Activated T-helper 1 cell treated with anti-CD3 and anti-CD28 coated beads, Interleukin-12 subunit alpha, Interleukin-12 subunit beta, Interleukin-2, Interleukin-4 antibody, amounts not matched to agents 30 ng/mL and 10 ng/mL and 1 ng/mL, durations not matched to agents 14 hours and 24 hours and 36 hours (primary cell): ENCODE results near the gene NFASC. TPM values are rescaled to one million over a fixed set of nuclear protein-coding genes. Genes with fewer than 3 reads are reported as not detected.
A peak's percentile ranks its signal among the peaks of the same experiment; 100 is the strongest.

Experiments
- DNase-seq: peaks from one replicate; pipeline ENCODE4 v3.0.0; 2021; ENCODE audit warnings: low spot score
- H3K27ac Mint-ChIP-seq: one replicate; pipeline ENCODE4 v1.8.0; 2021; ENCODE audit warnings: mild to moderate bottlenecking, mixed read lengths
- H3K27me3 Mint-ChIP-seq: one replicate; pipeline ENCODE4 v1.8.0; 2022; ENCODE audit warnings: mild to moderate bottlenecking, moderate library complexity, mixed read lengths; ENCODE audit not compliant: insufficient read depth
- H3K36me3 Mint-ChIP-seq: one replicate; pipeline ENCODE4 v1.8.0; 2021; ENCODE audit warnings: low read depth, mixed read lengths
- H3K4me1 Mint-ChIP-seq: one replicate; pipeline ENCODE4 v1.8.0; 2021; ENCODE audit warnings: low read depth, mixed read lengths
- H3K4me3 Mint-ChIP-seq: one replicate; pipeline ENCODE4 v1.8.0; 2021; ENCODE audit warnings: mild to moderate bottlenecking, moderate library complexity, mixed read lengths
- H3K9me3 Mint-ChIP-seq: one replicate; pipeline ENCODE4 v1.8.0; 2021; ENCODE audit warnings: mixed read lengths
- intact Hi-C: fragments of 100-400 bp; cut with micrococcal nuclease; formaldehyde crosslinking; loops from one replicate; pipeline ENCODE4 v1.15.1; 2024
- total RNA-seq: library from RNA; stranded (reverse); gene quantifications from 2 replicates; pipeline ENCODE4 v1.2.3, GENCODE V29; 2022

Gene NFASC
- total RNA-seq, 1 donor from 2014 or later = 0.70 TPM

DNA sequence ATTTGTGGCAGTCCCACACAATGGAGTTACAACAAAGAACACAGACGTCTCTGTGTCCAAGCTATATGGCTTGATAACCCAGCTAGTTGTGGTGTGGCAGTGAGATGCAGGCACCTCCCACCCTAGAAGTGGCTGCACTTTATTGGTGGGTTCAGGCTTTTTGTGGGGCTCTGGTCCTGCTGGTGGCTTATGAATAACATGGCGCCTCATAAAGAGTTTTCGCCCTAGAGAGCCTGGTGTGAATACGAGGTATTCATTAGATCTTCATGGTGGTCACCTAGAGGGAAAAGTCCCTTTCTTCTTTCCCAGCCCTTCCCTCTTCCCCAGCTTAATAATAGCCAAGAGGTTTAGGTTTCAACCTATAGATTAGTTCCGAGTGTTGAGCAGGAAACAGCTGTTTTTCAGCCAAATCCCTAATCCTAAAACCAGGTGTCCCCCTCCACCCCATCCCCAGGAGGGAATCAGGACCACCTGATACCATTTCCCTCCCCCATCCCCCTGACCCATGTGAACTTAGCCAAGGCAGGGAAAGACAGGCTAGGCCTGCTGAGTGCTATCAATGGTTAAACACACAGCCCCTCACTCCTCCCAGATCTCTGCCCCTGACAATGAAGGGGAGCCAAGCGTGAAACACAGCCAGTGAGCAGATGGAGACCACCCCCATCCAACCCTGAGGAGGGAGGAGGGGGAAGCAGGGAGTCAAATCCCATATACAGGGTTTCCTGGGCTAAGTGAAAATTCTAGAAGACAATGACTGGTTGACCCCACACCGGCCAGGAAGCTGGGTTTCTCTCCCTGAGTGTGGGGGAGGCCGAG lies 58.2 kb downstream of the NFASC start:
- H3K4me1 Mint-ChIP-seq = no peaks in the 10 kb centered on the region
- no peak overlapping the region for H3K27ac Mint-ChIP-seq
- no peak for DNase-seq
- peaks cover 13% of the 10 kb centered on the region for H3K27me3 Mint-ChIP-seq
- intact Hi-C loops = no loop called here
- no peak overlapping the region for H3K4me3 Mint-ChIP-seq
- no peaks in the 10 kb centered on the region for H3K9me3 Mint-ChIP-seq
- no peaks in the 10 kb centered on the region for H3K36me3 Mint-ChIP-seq

GRCh38 chr1:204929487-204930154 lies 59.0 kb downstream of the NFASC start:
- H3K4me3 Mint-ChIP-seq = no peak overlapping the region
- peaks cover 13% of the 10 kb centered on the region for H3K27me3 Mint-ChIP-seq
- intact Hi-C loops = no loop called here
- no peak overlapping the region for H3K27ac Mint-ChIP-seq
- no peak for DNase-seq
- no peaks in the 10 kb centered on the region for H3K4me1 Mint-ChIP-seq
- no peaks in the 10 kb centered on the region for H3K9me3 Mint-ChIP-seq
- H3K36me3 Mint-ChIP-seq = no peaks in the 10 kb centered on the region

GRCh38 chr1:204930155-204930523 lies 59.5 kb downstream of the NFASC start:
- no peak for DNase-seq
- Mint-ChIP-seq H3K4me1 (no peaks in the 10 kb centered on the region), H3K36me3 (no peaks in the 10 kb centered on the region), H3K27ac (no peak overlapping the region), H3K27me3 (peaks cover 11% of the 10 kb centered on the region), H3K4me3 (no peak overlapping the region), H3K9me3 (no peaks in the 10 kb centered on the region)
- intact Hi-C loops = no loop called here

DNA sequence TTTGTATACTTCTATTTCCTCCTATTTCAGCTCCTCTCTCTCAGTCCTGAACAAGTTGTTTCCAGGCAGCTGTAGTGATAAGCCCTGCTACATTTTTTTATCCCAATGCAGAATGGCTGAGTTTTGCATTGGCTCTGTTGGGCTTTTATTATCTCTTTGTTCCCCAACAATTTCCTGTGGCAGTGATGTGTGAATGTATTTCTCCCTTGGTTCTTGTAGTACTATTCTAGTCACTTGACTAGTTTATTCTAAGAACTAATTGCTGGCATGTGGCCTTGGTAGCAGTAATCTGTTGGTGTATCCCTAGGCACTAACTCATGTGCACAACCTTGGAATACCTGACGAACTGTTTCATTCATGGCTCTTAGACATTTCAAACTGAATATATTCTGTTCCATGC lies 60.7 kb downstream of the NFASC start:
- Mint-ChIP-seq H3K9me3 (no peaks in the 10 kb centered on the region), H3K27me3 (peaks cover 4% of the 10 kb centered on the region), H3K4me3 (no peak overlapping the region), H3K36me3 (no peaks in the 10 kb centered on the region), H3K4me1 (no peaks in the 10 kb centered on the region), H3K27ac (no peak overlapping the region)
- DNase-seq = no peak
- intact Hi-C loops = no loop called here

DNA sequence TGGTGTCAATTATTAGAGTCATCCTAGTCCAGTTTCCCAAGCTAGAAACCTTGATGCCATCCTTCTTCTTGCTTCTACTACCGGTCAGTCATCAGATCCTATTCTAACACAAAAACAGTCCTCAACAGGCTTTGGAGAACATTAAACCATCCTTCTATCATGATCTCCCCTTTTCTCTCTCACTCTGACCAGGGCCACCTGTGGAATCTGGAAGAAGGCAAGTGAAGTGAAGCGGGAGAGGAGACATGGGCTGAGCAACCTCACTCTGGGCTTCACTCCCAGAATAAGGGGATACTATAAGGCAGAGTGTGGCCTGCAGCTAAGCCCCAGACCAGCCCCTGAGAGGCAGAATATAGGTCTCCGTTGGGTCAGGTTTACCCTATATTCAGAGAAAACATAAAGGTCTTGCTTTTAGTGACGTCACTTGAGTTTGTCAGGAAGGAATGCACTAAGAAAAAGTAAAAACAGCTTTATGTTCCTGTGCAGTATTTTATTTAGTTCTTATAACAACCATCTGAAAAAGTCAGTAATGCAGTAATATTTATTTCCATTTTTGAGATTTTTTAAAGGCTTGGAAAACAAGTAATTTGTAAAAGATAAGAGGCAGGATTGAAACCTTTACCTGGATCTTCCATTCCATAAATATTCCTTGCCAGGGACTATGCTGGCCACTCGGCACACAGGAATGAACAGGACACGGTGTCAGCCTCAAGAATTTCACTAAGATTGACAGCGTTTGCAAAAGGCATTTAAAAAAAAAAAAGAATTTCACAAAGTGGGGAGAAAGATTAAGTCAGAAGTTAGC lies 61.3 kb downstream of the NFASC start:
- Mint-ChIP-seq H3K27me3 (peaks cover 4% of the 10 kb centered on the region), H3K36me3 (no peaks in the 10 kb centered on the region), H3K4me3 (no peak overlapping the region), H3K4me1 (no peaks in the 10 kb centered on the region), H3K9me3 (no peaks in the 10 kb centered on the region), H3K27ac (no peak overlapping the region)
- intact Hi-C loops = no loop called here
- no peak for DNase-seq

GRCh38 chr1:204932573-204932909 lies 61.9 kb downstream of the NFASC start:
- H3K9me3 Mint-ChIP-seq = no peaks in the 10 kb centered on the region
- no peak overlapping the region for H3K4me3 Mint-ChIP-seq
- no peaks in the 10 kb centered on the region for H3K4me1 Mint-ChIP-seq
- H3K36me3 Mint-ChIP-seq = no peaks in the 10 kb centered on the region
- no peak overlapping the region for H3K27ac Mint-ChIP-seq
- intact Hi-C loops = no loop called here
- DNase-seq = no peak
- H3K27me3 Mint-ChIP-seq = peaks cover 3% of the 10 kb centered on the region

GRCh38 chr1:204935155-204935554 lies 64.5 kb downstream of the NFASC start:
- DNase-seq = no peak
- Mint-ChIP-seq H3K27me3 (peaks cover 6% of the 10 kb centered on the region), H3K4me1 (no peaks in the 10 kb centered on the region), H3K27ac (no peak overlapping the region), H3K36me3 (no peaks in the 10 kb centered on the region), H3K4me3 (no peak overlapping the region), H3K9me3 (no peaks in the 10 kb centered on the region)
- intact Hi-C loops = no loop called here

GRCh38 chr1:204936765-204937164 lies 66.1 kb downstream of the NFASC start:
- Mint-ChIP-seq H3K27me3 (peaks cover 6% of the 10 kb centered on the region), H3K9me3 (no peaks in the 10 kb centered on the region), H3K4me1 (no peaks in the 10 kb centered on the region), H3K36me3 (no peaks in the 10 kb centered on the region), H3K27ac (no peak overlapping the region), H3K4me3 (no peak overlapping the region)
- no peak for DNase-seq
- intact Hi-C loops = no loop called here

GRCh38 chr1:204937901-204938300 lies 67.2 kb downstream of the NFASC start:
- no peak for DNase-seq
- H3K36me3 Mint-ChIP-seq = no peaks in the 10 kb centered on the region
- H3K9me3 Mint-ChIP-seq = no peaks in the 10 kb centered on the region
- intact Hi-C loops = no loop called here
- no peaks in the 10 kb centered on the region for H3K4me1 Mint-ChIP-seq
- H3K27me3 Mint-ChIP-seq = peaks cover 6% of the 10 kb centered on the region
- H3K27ac Mint-ChIP-seq = no peak overlapping the region
- H3K4me3 Mint-ChIP-seq = no peak overlapping the region

- Mint-ChIP-seq H3K4me1 (no peaks in the 10 kb centered on the region), H3K27ac (no peak overlapping the region), H3K27me3 (peaks cover 9% of the 10 kb centered on the region), H3K4me3 (no peak overlapping the region), H3K36me3 (no peaks in the 10 kb centered on the region), H3K9me3 (no peaks in the 10 kb centered on the region)
- intact Hi-C loops = no loop called here
- DNase-seq = no peak
Observed at GRCh38 chr1:204940591-204940990, 69.9 kb downstream of the NFASC start.

- H3K4me1 Mint-ChIP-seq = no peaks in the 10 kb centered on the region
- H3K27ac Mint-ChIP-seq = no peak overlapping the region
- no peaks in the 10 kb centered on the region for H3K9me3 Mint-ChIP-seq
- intact Hi-C loops = no loop called here
- DNase-seq = peak; percentile 29
- H3K4me3 Mint-ChIP-seq = no peak overlapping the region
- H3K27me3 Mint-ChIP-seq = peaks cover 9% of the 10 kb centered on the region
- H3K36me3 Mint-ChIP-seq = no peaks in the 10 kb centered on the region
Observed at GRCh38 chr1:204941421-204942338, 71.0 kb downstream of the NFASC start.

DNA sequence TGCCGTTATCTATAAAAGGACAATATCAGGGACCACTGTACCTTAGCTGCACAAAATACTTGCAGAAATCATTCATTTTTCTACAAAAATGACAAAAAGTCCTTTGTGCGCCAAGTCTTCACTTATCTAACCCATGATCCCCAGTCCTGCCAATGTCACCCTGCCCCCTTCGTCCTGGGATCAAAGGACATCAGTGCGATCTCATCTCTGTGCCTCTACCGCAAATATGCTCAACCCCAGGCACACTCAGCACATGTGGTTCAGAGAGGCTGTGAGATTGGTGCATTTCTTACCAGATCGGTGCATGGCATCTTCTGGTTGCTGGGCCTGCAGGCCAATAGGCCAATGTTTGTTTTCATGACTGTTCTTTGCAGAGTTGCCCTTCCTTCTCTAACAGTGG lies 72.8 kb downstream of the NFASC start:
- Mint-ChIP-seq H3K36me3 (no peaks in the 10 kb centered on the region), H3K4me1 (no peaks in the 10 kb centered on the region), H3K4me3 (no peak overlapping the region), H3K27me3 (peaks cover 10% of the 10 kb centered on the region), H3K27ac (no peak overlapping the region), H3K9me3 (no peaks in the 10 kb centered on the region)
- no peak for DNase-seq
- intact Hi-C loops = no loop called here
